ENCODE data around the gene IFITM2.
A peak's percentile ranks its signal among the peaks of the same experiment; 100 is the strongest.
"Not testable (repeated sequence)": the region's sequence is repeated elsewhere in the genome, so short reads cannot be mapped to it uniquely, and the experiment has no call there.

IFITM2 gene

GRCh38 chr11:327581-327923 lies 19.9 kb downstream of the IFITM2 start:
- no peak for DNase-seq

GRCh38 chr11:328012-328411 lies 20.4 kb downstream of the IFITM2 start:
- no peak for DNase-seq

GRCh38 chr11:328516-329100 lies 21.0 kb downstream of the IFITM2 start:
- not testable (repeated sequence) for DNase-seq

GRCh38 chr11:329886-330253 lies 22.3 kb downstream of the IFITM2 start:
- DNase-seq: no peak

GRCh38 chr11:330307-330693 lies 22.7 kb downstream of the IFITM2 start:
- no peak for DNase-seq

GRCh38 chr11:330694-331357 lies 23.2 kb downstream of the IFITM2 start:
- DNase-seq: no peak

GRCh38 chr11:331358-332060 lies 23.9 kb downstream of the IFITM2 start:
- DNase-seq: peak; percentile 42

GRCh38 chr11:332651-333480 lies 25.2 kb downstream of the IFITM2 start:
- no peak for DNase-seq

- DNase-seq: not testable (repeated sequence)
Measured at GRCh38 chr11:333616-334263, 26.1 kb downstream of the IFITM2 start.

GRCh38 chr11:334264-334994 lies 26.8 kb downstream of the IFITM2 start:
- DNase-seq: no peak

- peak; percentile 56 for DNase-seq
Measured at GRCh38 chr11:335779-336658, 28.4 kb downstream of the IFITM2 start.

- DNase-seq: peak; percentile 37
Measured at GRCh38 chr11:336659-337198, 29.1 kb downstream of the IFITM2 start.

GRCh38 chr11:337711-338110 lies 30.1 kb downstream of the IFITM2 start:
- DNase-seq: no peak

GRCh38 chr11:339963-340362 lies 32.3 kb downstream of the IFITM2 start:
- DNase-seq: no peak

GRCh38 chr11:340539-341512 lies 33.2 kb downstream of the IFITM2 start:
- no peak for DNase-seq

- DNase-seq: no peak
Measured at GRCh38 chr11:342328-342727, 34.7 kb downstream of the IFITM2 start.

- no peak for DNase-seq
Measured at GRCh38 chr11:344836-345578, 37.4 kb downstream of the IFITM2 start.

- no peak for DNase-seq
Measured at GRCh38 chr11:346529-346928, 38.9 kb downstream of the IFITM2 start.

Data from MV-4-11 (cell line).